Globus pallidus (tissue), 1 donor: ENCODE results near the gene LRRC7.
A peak's percentile ranks its signal among the peaks of the same experiment; 100 is the strongest.
"Not testable (repeated sequence)": the region's sequence is repeated elsewhere in the genome, so short reads cannot be mapped to it uniquely, and the experiment has no call there.

Experiments
- DNase-seq: peaks from one replicate; pipeline ENCODE4 v3.0.0-alpha.2; 2015; ENCODE audit warnings: low spot score

Gene LRRC7

DNA sequence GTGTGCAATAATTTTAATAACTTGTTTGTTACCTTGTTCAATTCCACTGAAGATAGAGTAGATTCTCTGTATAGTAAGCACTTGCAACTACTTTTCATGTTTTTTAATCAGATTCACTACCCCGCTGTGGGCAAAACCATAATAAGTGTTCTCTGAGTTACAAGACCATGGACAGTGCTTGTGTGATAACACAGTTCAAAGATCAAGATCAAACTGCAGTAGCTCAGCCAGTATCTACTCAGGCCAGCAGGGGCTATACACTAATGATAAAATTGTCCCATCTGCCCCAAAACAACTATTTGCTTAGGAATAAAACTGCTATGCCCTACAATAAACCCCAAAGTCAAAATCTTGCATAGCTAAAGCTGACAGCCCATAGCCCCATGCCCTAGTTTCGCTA is 129.6 kb downstream of the LRRC7 start:
- DNase-seq = no peak

DNA sequence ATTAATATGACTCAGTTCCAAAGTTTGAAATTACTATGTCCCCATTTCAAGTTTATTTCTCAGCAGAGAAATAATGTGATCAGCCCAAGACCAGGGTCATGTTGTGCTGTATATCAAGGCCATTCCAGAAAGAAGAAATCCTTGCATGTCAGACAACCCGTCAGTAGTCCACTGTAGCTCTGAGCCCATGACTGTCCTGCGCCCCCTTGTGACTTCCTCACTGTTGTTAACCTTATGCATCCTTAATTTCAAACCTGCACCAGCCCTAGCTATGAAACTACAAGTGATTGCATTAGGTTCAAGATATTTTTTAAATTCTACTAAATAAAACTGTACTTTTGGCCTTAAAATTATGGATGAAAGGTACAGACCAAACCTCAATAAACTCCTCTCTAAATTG is 133.0 kb downstream of the LRRC7 start:
- no peak for DNase-seq

DNA sequence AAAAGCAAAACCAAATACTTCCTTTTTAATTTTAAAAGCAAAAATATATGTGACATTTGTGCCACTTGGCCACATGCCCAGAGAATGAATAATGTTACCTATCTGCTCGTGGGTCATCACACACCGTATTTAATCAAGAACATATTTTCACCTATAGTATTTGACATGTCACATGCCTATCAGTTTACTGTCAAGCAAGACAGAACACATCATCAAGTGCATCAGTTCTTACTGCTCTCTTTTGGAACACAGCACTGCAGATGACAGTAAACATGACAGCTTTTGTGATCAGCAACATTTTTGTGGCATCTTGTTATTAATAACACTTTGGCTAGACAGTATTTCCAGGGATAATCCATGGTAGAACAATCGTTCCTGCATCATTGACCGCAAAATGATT is 134.4 kb downstream of the LRRC7 start:
- DNase-seq = no peak

DNA sequence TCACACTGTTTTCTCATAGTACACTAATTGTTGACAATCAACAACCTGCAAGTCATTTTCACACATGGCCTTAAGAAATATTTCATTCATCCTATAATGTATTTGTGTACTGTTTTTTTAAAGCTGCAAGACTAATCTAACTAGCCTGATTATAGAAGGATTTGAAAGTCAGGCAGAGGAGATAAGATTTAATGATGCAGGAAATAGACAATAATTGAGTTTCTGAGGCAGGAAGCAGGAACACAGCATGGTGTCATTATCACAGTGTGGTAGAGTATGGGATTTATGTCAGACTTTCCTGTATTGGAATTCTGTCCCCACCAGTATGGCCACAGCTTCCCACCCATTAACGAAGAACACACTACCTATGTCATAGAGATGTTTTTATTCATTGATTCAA is 138.8 kb downstream of the LRRC7 start:
- DNase-seq = no peak

DNA sequence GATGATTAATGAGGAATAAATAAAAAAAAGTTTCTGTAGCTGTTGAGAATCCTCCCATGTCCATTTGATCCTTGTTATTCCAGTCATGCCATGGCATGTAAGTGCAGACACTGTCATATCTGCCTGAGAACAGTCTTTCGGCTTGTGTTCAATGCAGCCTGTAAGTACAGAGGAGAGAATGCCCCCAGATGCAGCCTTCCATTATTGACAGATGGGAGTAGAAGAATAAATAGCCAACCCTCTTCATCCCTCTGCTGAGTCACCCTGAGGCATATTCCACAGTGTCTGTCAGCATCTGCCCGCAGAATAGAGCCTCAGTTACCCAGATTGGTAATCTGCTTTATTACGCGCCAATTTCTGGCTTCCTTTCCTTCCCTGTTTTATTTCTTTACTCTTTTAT is 139.4 kb downstream of the LRRC7 start:
- DNase-seq = peak; percentile 49

DNA sequence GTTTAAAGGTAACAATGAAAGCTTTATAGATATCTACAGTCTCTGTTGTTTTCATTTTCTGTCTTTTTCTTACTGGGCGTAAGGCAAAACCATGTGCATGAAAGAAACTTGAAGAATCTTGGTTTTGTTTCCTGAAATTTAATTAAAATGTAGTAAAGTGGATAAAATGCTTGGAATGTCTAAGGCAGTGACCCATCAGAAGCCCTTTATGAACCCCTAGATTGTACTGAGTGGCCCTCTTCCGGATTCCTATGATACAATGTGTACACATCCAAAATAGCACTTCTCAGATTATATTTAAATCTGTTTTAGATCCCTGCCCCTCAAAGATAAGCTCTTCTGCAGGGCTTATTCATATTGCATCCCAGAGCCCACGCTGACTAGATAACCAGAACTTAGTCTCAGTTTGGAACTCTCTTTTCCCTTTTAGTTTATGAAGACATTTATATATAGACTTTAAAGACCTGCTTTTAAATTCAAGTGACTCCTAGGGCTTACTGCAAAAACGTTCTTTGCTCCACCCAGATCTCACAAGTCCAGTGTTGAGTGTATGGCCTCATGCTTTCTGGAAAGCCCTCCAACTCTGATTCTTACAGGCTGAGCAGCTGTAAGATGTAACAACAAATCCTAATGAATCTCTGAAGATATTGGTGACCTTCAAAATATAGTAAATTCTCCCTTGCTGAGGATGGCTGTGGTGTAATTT is 142.9 kb downstream of the LRRC7 start:
- no peak for DNase-seq

DNA sequence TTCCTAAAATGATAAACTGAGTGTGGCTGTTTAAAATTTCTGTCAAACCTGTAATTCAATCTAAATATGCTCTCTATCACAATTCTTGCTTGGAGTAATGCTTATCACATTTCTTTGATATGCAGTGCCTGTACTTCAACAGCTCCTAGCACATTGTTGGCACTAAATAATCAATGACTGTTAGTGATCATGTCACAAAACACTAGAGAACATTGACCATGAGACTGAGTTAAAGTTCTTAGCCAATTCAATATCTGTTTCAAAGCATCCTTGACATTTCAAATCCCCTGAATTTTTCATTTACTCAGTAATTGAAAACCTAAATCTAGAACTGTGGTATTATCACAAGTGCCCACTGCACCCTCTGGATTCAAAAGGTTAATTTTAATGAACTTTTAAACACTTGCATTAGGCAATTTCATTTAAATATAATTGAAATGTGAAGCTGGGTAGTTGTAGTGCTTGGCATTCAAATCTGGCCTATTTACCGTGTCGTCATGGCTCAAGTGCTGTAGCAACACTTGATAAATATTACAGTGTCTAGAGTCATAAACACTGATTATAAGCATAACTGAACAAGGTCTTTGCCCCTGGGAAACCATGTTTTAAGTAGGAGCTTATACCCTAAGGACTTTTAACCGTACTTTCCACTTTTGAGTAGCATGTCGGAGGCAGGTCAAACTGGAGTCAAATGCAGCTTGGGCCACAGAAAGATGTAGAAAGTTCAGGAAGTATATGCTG is 143.6 kb downstream of the LRRC7 start:
- no peak for DNase-seq

DNA sequence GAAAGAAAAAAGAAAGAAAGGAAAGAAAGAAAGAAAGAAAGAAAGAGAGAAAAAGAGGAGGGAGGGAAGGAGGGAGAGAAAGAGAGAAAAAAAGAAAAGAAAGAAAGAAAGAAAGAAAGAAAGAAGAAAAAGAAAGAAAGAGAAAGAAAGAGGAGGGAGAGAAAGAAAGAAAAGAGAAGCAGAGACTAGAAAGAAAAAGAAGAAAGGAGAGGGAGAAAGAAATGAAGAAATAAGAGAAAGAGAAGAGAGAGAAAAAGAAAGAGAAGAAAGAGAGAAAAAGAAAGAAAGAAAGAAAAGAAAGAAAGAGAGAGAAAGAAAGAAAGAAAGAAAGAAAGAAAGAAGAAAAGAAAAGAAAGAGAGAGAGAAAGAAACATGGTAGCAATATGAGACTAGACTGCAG is 150.1 kb downstream of the LRRC7 start:
- not testable (repeated sequence) for DNase-seq

DNA sequence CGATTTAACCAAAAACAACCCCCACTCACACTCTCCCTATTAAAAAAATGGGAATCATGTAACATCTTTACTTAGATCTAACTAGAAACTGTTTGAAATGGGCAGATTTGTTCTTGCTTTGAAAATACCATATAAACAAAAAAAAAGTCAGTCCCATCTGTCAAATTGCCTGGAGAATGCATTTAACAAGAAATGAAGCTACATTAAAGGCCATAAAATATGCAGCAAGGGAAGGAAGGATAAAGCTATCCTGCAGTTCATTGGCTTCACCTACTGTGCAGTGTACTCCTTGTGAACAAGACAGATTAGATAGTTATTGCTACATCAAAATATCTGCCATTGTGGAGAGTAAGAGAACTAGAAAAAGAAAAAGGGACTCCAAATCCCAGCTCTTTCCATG is 160.5 kb downstream of the LRRC7 start:
- no peak for DNase-seq

DNA sequence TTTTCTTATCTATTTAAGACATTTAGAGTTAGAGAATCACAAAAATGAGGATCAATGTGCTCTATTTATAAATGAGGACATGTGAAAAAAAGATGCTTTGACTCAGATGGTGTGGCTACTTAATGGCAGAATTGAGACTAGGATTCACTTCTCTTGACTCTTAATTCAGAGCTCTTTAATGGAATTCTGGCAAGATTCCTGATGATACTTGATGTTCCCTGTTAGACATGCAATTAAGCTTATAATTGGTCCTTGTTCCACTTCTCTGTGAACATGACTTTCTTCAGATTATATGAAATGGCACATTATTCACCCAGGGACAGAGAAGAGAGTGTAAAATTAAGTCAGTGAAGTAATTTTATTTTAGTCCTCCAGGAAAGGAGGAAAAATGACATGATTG is 165.3 kb downstream of the LRRC7 start:
- no peak for DNase-seq

DNA sequence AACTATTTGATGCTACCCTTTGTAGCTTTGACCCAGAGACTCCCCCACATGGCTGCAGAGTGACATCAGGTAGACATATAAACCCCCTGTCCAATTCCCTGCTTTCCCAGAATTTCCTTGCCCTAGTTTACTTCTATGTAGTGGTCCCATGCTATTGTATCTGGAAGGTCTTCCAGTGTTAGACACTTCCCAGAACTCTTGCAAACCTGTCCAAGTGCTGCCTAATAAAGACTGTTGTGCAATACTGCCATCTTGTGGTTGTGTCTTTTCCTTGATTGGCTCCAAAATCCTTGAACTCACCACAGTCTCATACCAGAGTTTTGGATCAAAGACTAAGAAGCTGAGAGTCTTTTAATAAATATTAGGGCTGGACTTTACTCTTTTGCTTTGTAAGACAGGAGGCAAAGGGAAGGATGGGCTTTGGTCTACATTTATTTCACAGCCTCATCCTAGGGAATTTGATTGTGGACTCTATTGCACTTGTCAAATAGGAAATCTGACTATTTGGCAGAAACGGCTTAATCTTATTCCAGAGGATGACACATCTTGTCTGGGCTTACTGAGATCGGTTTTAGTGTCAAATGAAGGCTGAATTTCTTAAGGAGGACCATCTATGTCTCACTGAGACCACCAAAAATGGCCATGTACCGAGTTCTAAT is 169.9 kb downstream of the LRRC7 start:
- peak; percentile 83 for DNase-seq

DNA sequence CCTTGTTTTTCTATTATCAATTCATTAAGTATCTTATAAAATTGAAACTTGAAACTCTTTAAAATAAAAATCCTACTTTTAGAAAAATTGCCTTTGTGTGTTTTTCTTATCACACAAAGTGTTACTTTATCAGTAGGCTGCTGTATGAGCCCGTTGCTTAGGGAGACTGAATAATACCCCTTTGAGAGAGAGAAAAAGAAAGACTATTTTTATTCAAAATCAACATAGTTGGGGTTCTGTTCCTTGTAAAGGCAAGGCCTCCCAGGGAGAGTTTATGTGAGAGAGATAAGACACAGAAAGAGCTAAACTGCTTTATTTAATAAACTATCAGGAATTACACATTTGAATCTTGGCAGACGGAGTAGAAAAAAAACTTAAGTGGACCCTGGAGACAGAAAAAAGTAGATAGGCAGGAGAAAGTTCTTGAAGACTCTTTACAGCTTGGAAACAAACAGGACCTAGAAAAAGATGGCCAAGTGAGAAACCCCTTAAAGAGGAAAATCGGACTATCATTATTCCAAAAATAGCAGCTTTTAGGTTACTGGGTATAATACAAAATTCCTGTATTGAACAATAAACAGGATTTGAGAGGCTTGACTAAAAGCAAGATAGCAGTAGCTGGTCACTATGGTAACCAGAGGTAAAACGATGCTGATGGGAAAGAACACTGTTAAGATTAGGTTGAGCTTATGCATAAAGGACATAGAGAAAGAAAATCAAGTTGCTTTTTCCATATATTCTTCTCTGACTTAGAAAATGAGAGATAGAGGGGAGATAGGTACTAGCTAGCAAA is 170.9 kb downstream of the LRRC7 start:
- DNase-seq = peak; percentile 28

DNA sequence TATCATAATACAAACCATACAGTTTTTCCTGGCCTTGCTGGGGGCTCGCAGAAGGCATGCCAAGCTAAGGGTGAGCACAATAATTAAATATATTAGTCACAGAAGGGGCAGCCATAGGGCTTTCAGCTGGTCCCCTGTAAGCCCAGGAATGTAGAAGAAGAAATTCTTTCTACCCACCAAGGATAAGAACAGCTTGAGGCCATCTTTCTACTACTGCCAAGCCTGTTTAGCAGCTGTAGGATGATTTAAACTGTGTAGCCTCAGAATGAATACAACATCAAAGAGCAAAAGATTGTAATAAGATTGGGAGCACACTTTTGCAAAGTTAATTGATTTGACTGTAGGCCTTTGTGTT is 171.5 kb downstream of the LRRC7 start:
- no peak for DNase-seq

DNA sequence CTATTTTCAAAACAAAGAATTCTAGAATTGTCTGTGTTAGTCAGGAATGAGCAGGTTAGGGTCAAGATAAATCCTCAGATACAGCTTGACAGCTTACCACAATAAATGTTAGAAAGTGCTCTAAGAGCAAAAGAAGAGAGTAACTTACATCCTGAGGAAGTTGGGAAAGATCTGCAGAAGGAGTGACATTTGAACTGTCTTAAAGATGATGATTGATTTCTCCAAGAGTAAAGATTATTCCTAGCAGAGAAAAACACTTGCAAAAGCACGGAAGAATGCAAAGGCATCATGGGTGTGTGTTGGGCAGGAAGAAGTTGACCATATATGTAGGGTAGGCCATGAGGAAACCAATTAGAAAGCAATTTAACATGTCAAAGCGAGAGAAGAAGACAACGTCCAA is 175.4 kb downstream of the LRRC7 start:
- no peak for DNase-seq

DNA sequence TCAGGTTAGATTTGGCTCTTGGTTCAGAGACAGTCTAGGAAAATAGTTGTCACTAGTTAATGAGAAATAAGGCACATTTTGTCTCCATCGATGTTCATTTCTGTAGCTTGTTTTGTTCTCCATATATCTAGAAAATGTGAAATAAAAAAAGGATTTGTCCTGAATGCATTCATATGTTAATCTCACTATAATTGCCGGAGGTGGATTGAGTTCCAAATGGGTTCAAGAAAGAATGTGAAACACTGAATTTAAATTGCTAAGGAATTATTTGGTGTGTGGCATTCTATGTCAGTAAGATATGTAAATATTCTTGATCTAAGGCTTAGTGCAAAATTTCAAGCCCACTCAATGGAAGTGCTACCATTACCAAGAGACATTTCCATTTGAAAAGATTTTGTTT is 176.7 kb downstream of the LRRC7 start:
- DNase-seq = no peak

DNA sequence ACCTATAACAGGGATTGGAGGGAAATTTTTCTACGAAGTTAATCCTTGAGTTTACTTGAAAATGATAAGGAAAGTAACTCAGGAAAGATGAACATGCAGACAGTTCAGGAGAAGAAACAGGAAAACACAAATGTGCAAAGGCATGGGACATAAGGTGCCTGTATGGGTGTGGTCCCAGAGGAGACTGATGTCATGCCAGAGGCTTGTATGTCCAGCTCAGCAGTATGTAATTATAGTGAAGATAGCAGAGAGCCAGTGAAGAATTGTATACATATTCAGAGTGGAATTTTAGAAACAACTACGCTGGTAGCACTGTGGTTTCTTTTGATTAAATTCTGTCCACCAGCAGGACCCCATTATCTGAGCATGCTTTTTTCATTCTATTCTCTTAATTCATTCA is 179.5 kb downstream of the LRRC7 start:
- DNase-seq = no peak

DNA sequence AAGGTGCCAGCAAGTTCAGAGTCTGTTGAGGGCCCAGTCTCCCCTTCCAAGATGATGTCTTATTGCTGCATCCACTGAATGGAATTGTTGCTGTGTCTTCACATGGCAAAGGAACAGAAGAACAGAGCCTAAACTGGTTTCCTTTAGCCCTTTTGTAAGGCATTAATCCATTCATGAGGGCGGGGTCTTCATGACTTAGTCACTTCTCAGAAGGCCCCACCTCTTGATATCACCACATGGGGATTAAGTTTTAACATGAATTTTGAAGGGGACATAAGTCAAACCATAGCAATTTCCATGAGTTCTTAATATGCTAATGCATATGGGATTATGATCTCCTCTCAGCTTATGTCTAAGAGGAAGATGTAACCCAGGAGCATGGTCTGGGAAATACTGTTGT is 182.9 kb downstream of the LRRC7 start:
- no peak for DNase-seq

DNA sequence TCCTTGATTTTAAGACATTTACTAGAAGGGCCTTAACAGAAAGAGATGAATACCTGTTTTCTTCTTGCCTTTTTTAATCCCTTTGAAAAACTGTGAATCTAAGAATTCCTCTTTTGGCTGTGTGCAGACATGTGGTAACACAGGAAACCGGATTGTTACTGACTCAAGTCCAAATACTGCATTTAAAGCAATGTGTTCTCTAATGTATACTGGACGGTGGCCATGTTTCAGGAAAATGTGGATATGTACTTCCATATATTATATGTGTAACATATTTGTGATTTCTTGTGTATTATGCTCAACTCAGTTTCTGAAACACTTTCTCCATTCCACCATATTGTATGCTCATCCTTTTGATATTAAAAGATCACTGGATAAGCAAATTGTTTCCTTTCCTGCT is 185.1 kb downstream of the LRRC7 start:
- DNase-seq = no peak

DNA sequence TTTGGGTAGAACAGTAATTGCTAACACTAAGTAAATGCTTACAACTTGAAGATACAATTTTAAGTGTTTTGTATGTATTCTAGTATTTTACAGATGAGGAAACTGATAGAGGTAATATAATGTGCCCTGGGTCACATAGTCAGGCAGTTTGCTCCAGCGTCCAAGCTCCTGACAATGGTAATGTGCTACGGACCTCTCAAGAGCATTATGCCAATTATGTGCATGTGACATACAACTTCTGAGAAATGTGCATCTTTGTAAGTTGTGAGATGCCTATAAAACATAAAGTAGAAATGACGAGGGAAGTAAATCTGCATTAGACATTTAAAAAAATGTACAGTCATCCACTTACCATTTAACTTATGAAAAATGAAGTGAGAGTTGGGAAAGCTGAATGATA is 186.8 kb downstream of the LRRC7 start:
- no peak for DNase-seq

DNA sequence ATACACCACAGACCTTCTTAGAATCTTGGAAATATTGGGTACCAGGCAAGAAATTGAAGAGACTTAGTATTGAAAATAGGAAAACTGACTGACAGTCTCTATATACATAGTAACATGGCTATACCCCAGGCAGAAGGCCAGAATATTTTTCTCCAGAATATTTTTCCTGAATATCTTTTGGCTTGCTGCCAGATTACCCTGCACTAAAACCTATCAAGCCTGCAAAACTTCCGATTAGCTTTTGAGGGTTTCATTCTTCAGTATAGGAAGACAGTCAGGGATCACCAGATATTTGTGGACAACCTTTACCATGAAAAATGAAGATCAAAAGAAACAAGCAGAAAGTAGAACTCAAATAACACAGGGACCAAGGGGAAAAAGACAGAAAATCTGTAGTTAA is 187.9 kb downstream of the LRRC7 start:
- no peak for DNase-seq

DNA sequence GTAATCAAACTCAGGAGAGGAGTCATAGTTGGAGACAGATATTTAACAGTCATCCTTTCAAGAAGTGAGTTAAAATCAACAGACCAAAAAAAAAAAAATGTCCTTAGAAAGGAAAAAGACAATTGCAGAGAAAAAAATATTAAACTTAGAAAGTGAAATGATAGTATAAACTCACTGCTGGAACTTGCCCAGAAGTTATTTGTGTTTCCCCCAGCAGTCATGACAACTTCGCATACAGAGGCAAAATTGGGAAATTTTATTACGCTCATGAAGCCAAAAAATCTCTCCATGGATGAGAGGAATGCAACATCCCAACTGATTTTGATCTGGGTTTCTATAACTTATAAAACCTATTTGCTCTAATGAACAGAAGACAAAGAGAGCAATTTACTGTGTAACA is 198.2 kb downstream of the LRRC7 start:
- no peak for DNase-seq

DNA sequence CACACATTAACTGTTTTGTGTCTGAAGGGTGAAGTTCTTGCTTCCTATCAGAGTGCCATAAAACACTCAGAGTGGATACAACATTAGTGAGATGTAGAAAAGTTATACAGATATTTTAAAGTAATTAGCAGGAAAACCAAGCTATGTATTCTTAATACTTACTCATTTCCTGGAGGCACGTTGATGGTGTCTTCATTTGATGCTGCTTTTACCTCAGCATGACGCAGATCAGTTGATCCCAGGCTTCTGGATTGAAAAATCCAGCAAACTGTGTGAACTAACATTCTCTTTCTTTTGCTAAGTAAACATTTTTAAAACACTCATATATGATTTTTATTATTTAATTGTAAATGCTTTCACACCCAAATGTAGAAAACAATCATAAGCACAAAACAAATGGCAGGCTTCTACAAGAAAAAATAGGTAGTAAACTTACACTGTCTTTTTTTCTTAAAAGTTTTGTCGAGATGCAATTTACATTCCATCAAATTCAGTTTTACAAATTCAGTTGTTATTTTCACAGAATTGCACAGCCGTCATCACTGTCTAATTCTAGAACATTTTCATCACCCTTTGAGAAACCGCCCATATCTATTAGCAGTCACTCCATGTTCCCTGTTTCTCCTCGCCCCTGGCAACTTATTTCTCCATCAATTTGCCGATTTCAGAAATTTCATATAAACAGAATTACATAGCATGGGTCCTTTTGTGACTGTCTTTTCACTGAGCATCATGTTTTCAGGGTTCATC is 198.9 kb downstream of the LRRC7 start:
- DNase-seq = no peak
